K562 (cell line): ENCODE data around the gene MYL6B. TPM values are rescaled to one million over a fixed set of nuclear protein-coding genes. Genes with fewer than 3 reads are reported as not detected.
A peak's percentile ranks its signal among the peaks of the same experiment; 100 is the strongest.

Experiments used
- BRD4 ChIP-seq: fragments of 200-600 bp; sonication (generic); IDR thresholded peaks from 2 replicates; pipeline ENCODE4 v1.6.1; 2017; ENCODE audit warnings: inconsistent platforms
- ETV1 ChIP-seq: fragments of 450-650 bp; conservative IDR thresholded peaks from 2 replicates; pipeline ENCODE4 v1.6.1; 2016; ENCODE audit warnings: missing genetic modification characterization, control low read depth, low read depth, missing compliant biosample characterization
- FOXJ3 ChIP-seq: sonication (generic); formaldehyde crosslinking; IDR thresholded peaks from 2 replicates; pipeline ENCODE4 v1.4.0; 2020; ENCODE audit warnings: mild to moderate bottlenecking, missing genetic modification reagents
- GTF2E2 ChIP-seq: fragments of 200-800 bp; sonication (Bioruptor generic); IDR thresholded peaks from 2 replicates; pipeline ENCODE4 v1.6.1; 2016; ENCODE audit warnings: missing genetic modification characterization, missing compliant biosample characterization
- MCM5 ChIP-seq: fragments of 450-650 bp; IDR thresholded peaks from 2 replicates; pipeline ENCODE4 v1.6.1; 2016; ENCODE audit warnings: low read depth
- NR2C2 ChIP-seq, 2 experiments: fragments of 200-800 bp in 1 of 2; sonication (Bioruptor generic) in 1 of 2; sonication (generic) in 1 of 2; formaldehyde crosslinking in 1 of 2; IDR thresholded peaks; 2 replicates each; pipeline versions ENCODE4 v1.6.1 to v1.8.0; 2016 to 2022; ENCODE audit warnings: mild to moderate bottlenecking in 1 of 2, missing compliant biosample characterization in 1 of 2, missing genetic modification characterization in 1 of 2, missing genetic modification reagents in 1 of 2
- PRPF4 ChIP-seq: fragments of 200-400 bp; formaldehyde crosslinking; IDR thresholded peaks from one replicate; pipeline ENCODE4 v1.6.1; 2017; ENCODE audit warnings: low read length, low read depth, mild to moderate bottlenecking; ENCODE audit not compliant: insufficient read depth, poor library complexity, severe bottlenecking
- RBM17 ChIP-seq: fragments of 200-400 bp; formaldehyde crosslinking; IDR thresholded peaks from 2 replicates; pipeline ENCODE4 v1.6.1; 2017; ENCODE audit warnings: low read depth, mild to moderate bottlenecking, low read length, borderline replicate concordance
- RERE ChIP-seq: sonication (generic); formaldehyde crosslinking; IDR thresholded peaks from 2 replicates; pipeline ENCODE4 v1.8.0; 2023; ENCODE audit warnings: missing genetic modification reagents, mild to moderate bottlenecking, borderline replicate concordance
- RNF2 ChIP-seq: sonication (generic); IDR thresholded peaks from 2 replicates; pipeline ENCODE4 v1.6.1; 2016
- SMAD2 ChIP-seq: fragments of 150-350 bp; IDR thresholded peaks from 2 replicates; pipeline ENCODE4 v1.6.1; 2014; ENCODE audit warnings: low read depth, mild to moderate bottlenecking, low read length
- ZSCAN29 ChIP-seq: fragments of 450-650 bp; IDR thresholded peaks from 2 replicates; pipeline ENCODE4 v1.6.1; 2017
- polyA plus RNA-seq, 8 experiments: library from polyadenylated mRNA; depleted of rRNA in 4 of 8; stranded (reverse) in 5 of 8; unstranded in 3 of 8; fragments of >200 nt; fragmentation: Nextera tagmentation in 2 of 8; fragmentation: Illumina TruSeq in 1 of 8; extraction: Ambion mirVana in 2 of 8; extraction: Trizol in 1 of 8; gene quantifications; 2 replicates each; pipeline versions ENCODE4 v1.2.1 to v1.2.3, GENCODE V29; 2011 to 2014; ENCODE audit warnings: inconsistent platforms in 1 of 8, missing spikeins in 1 of 8
- total RNA-seq, 7 experiments: library from RNA; depleted of rRNA in 6 of 7; stranded (reverse); fragments of >200 nt in 6 of 7; fragmentation: Illumina TruSeq in 2 of 7; extraction: Trizol in 2 of 7; gene quantifications; 2 replicates each; pipeline versions ENCODE4 v1.2.1 to v1.2.3, GENCODE V29; 2011 to 2021; ENCODE audit warnings: low replicate concordance in 1 of 7
- TF ChIP-seq, protein P1 (sequence below): IDR thresholded peaks from 2 replicates; pipeline ENCODE4 v1.6.1; 2016; ENCODE audit warnings: missing genetic modification characterization, missing compliant biosample characterization
- TF ChIP-seq, protein P2 (sequence below): sonication (generic); formaldehyde crosslinking; IDR thresholded peaks from 2 replicates; pipeline ENCODE4 v1.8.1; 2022; ENCODE audit warnings: missing genetic modification reagents
- TF ChIP-seq, protein P3 (sequence below): fragments of 450-650 bp; IDR thresholded peaks from 2 replicates; pipeline ENCODE4 v1.6.1; 2018; ENCODE audit not compliant: partially characterized antibody

MYL6B gene
- total and polyA plus RNA-seq, 9 of the 15 experiments (the other 6 are each of a cell fraction or from before 2014, with no cell fraction given), result 42.8 to 77.3 (median 68.6) TPM

- TF ChIP-seq, protein P1, sequence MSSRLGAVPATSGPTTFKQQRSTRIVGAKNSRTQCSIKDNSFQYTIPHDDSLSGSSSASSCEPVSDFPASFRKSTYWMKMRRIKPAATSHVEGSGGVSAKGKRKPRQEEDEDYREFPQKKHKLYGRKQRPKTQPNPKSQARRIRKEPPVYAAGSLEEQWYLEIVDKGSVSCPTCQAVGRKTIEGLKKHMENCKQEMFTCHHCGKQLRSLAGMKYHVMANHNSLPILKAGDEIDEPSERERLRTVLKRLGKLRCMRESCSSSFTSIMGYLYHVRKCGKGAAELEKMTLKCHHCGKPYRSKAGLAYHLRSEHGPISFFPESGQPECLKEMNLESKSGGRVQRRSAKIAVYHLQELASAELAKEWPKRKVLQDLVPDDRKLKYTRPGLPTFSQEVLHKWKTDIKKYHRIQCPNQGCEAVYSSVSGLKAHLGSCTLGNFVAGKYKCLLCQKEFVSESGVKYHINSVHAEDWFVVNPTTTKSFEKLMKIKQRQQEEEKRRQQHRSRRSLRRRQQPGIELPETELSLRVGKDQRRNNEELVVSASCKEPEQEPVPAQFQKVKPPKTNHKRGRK (tag), result no peak
- TF ChIP-seq RNF2 (peak; percentile 75; the same call in 1 of the 2 replicates), MCM5 (no peak), NR2C2 (CRISPR knock-in tag; IDR thresholded peaks at IDR 0.05) (no peak), NR2C2 (tag; IDR thresholded peaks at IDR 0.05) (0 out of 2 replicates have a peak, but pooled peaks have one; percentile 12), ZSCAN29 (peak; percentile 70; the same call in 1 of the 2 replicates), PRPF4 (no peak), SMAD2 (no peak), RBM17 (no peak), BRD4 (no peak), FOXJ3 (CRISPR knock-in tag) (no peak), GTF2E2 (tag) (no peak), ETV1 (tag) (peak; percentile 99), RERE (CRISPR knock-in tag) (no peak)
- TF ChIP-seq, protein P2, sequence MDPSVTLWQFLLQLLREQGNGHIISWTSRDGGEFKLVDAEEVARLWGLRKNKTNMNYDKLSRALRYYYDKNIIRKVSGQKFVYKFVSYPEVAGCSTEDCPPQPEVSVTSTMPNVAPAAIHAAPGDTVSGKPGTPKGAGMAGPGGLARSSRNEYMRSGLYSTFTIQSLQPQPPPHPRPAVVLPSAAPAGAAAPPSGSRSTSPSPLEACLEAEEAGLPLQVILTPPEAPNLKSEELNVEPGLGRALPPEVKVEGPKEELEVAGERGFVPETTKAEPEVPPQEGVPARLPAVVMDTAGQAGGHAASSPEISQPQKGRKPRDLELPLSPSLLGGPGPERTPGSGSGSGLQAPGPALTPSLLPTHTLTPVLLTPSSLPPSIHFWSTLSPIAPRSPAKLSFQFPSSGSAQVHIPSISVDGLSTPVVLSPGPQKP (CRISPR knock-in tag), result no peak
- TF ChIP-seq, protein P3, sequence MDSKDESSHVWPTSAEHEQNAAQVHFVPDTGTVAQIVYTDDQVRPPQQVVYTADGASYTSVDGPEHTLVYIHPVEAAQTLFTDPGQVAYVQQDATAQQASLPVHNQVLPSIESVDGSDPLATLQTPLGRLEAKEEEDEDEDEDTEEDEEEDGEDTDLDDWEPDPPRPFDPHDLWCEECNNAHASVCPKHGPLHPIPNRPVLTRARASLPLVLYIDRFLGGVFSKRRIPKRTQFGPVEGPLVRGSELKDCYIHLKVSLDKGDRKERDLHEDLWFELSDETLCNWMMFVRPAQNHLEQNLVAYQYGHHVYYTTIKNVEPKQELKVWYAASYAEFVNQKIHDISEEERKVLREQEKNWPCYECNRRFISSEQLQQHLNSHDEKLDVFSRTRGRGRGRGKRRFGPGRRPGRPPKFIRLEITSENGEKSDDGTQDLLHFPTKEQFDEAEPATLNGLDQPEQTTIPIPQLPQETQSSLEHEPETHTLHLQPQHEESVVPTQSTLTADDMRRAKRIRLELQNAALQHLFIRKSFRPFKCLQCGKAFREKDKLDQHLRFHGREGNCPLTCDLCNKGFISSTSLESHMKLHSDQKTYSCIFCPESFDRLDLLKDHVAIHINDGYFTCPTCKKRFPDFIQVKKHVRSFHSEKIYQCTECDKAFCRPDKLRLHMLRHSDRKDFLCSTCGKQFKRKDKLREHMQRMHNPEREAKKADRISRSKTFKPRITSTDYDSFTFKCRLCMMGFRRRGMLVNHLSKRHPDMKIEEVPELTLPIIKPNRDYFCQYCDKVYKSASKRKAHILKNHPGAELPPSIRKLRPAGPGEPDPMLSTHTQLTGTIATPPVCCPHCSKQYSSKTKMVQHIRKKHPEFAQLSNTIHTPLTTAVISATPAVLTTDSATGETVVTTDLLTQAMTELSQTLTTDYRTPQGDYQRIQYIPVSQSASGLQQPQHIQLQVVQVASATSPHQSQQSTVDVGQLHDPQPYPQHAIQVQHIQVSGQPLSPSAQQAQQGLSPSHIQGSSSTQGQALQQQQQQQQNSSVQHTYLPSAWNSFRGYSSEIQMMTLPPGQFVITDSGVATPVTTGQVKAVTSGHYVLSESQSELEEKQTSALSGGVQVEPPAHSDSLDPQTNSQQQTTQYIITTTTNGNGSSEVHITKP, result no peak
Observed at GRCh38 chr12:56189918-56190694, 37.7 kb downstream of the MYL6B start (continued).
